HepG2 (cell line): ENCODE data around the gene ALDOA. TPM values are rescaled to one million over a fixed set of nuclear protein-coding genes. Genes with fewer than 3 reads are reported as not detected.

Experiments used
- ATF7-NPFF ChIP-seq: sonication (generic); formaldehyde crosslinking; IDR thresholded peaks from 2 replicates; pipeline ENCODE4 v1.8.1; 2023; ENCODE audit warnings: mild to moderate bottlenecking, low read depth, missing genetic modification reagents, moderate library complexity
- BRD4 ChIP-seq: sonication (generic); formaldehyde crosslinking; IDR thresholded peaks from 2 replicates; pipeline ENCODE4 v1.4.0; 2020; ENCODE audit warnings: missing genetic modification reagents
- CBX5 ChIP-seq: sonication (generic); formaldehyde crosslinking; IDR thresholded peaks from 2 replicates; pipeline ENCODE4 v1.4.0; 2020; ENCODE audit warnings: missing genetic modification reagents, borderline replicate concordance
- CCDC6 ChIP-seq: sonication (generic); formaldehyde crosslinking; IDR thresholded peaks from 2 replicates; pipeline ENCODE4 v1.8.1; 2022; ENCODE audit warnings: mild to moderate bottlenecking, missing genetic modification reagents, moderate library complexity
- CREM ChIP-seq, 2 experiments: sonication (generic) in 1 of 2; formaldehyde crosslinking in 1 of 2; IDR thresholded peaks; 2 replicates each; pipeline versions ENCODE4 v1.4.0 to v1.6.1; 2016 to 2020; ENCODE audit warnings: antibody characterized with exemption in 1 of 2, mild to moderate bottlenecking in 1 of 2, missing genetic modification reagents in 1 of 2
- EED ChIP-seq: sonication (generic); formaldehyde crosslinking; IDR thresholded peaks from 2 replicates; pipeline ENCODE4 v1.5.0; 2020; ENCODE audit warnings: mild to moderate bottlenecking, missing genetic modification reagents
- ETS1 ChIP-seq: sonication (generic); formaldehyde crosslinking; IDR thresholded peaks from 2 replicates; pipeline ENCODE4 v1.4.0; 2020; ENCODE audit warnings: missing genetic modification reagents
- ETV5 ChIP-seq: IDR thresholded peaks from 2 replicates; pipeline ENCODE4 v1.6.1; 2018; ENCODE audit warnings: missing biosample characterization, missing genetic modification reagents, inconsistent platforms, borderline replicate concordance
- ISL2 ChIP-seq: sonication (generic); formaldehyde crosslinking; IDR thresholded peaks from 2 replicates; pipeline ENCODE4 v1.5.0; 2020; ENCODE audit warnings: missing genetic modification reagents
- LBX2 ChIP-seq: sonication (generic); formaldehyde crosslinking; IDR thresholded peaks from 2 replicates; pipeline ENCODE4 v1.5.0; 2020; ENCODE audit warnings: missing genetic modification reagents, mild to moderate bottlenecking, borderline replicate concordance
- MEIS1 ChIP-seq: sonication (generic); formaldehyde crosslinking; IDR thresholded peaks from 2 replicates; pipeline ENCODE4 v1.9.0; 2021; ENCODE audit warnings: mild to moderate bottlenecking, missing genetic modification reagents, moderate library complexity, borderline replicate concordance
- MYPOP ChIP-seq: sonication (generic); formaldehyde crosslinking; IDR thresholded peaks from 2 replicates; pipeline ENCODE4 v1.8.1; 2023; ENCODE audit warnings: mild to moderate bottlenecking, moderate library complexity, missing genetic modification reagents
- PHF8 ChIP-seq: sonication (generic); formaldehyde crosslinking; IDR thresholded peaks from 2 replicates; pipeline ENCODE4 v1.5.0; 2020; ENCODE audit warnings: missing genetic modification reagents
- SMYD3 ChIP-seq: sonication (generic); formaldehyde crosslinking; IDR thresholded peaks from 2 replicates; pipeline ENCODE4 v1.8.1; 2023; ENCODE audit warnings: mild to moderate bottlenecking, missing genetic modification reagents
- SP1 ChIP-seq, 2 experiments: fragments of 450-650 bp in 1 of 2; sonication (generic) in 1 of 2; formaldehyde crosslinking in 1 of 2; IDR thresholded peaks; 2 replicates each; pipeline versions ENCODE4 v1.4.0 to v1.6.1; 2016 to 2020; ENCODE audit warnings: missing genetic modification reagents in 1 of 2
- TBP ChIP-seq: sonication (generic); formaldehyde crosslinking; IDR thresholded peaks from 2 replicates; pipeline ENCODE4 v1.5.0; 2020; ENCODE audit warnings: missing genetic modification reagents
- ZFP41 ChIP-seq: sonication (generic); formaldehyde crosslinking; IDR thresholded peaks from 2 replicates; pipeline ENCODE4 v1.4.0; 2020; ENCODE audit warnings: mild to moderate bottlenecking, missing genetic modification reagents, borderline replicate concordance
- ZNF207 ChIP-seq: fragments of 450-650 bp; IDR thresholded peaks from 2 replicates; pipeline ENCODE4 v1.6.1; 2016; ENCODE audit warnings: antibody characterized with exemption, borderline replicate concordance
- ZNF292 ChIP-seq: sonication (generic); formaldehyde crosslinking; IDR thresholded peaks from 2 replicates; pipeline ENCODE4 v1.8.1; 2022; ENCODE audit warnings: mild to moderate bottlenecking, low read depth, missing genetic modification reagents, borderline replicate concordance
- ZNF503 ChIP-seq: sonication (generic); formaldehyde crosslinking; IDR thresholded peaks from 2 replicates; pipeline ENCODE4 v1.4.0; 2020; ENCODE audit warnings: missing genetic modification reagents
- ZNF556 ChIP-seq: sonication (generic); formaldehyde crosslinking; IDR thresholded peaks from 2 replicates; pipeline ENCODE4 v1.4.0; 2020; ENCODE audit warnings: mild to moderate bottlenecking, missing genetic modification reagents, borderline replicate concordance
- ZNF577 ChIP-seq: sonication (generic); formaldehyde crosslinking; IDR thresholded peaks from 2 replicates; pipeline ENCODE4 v1.4.0; 2020; ENCODE audit warnings: mild to moderate bottlenecking, low read depth, missing genetic modification reagents, borderline replicate concordance
- ZNF777 ChIP-seq: sonication (generic); formaldehyde crosslinking; IDR thresholded peaks from 2 replicates; pipeline ENCODE4 v1.4.0; 2020; ENCODE audit warnings: missing genetic modification reagents
- polyA plus RNA-seq, 8 experiments: library from polyadenylated mRNA; depleted of rRNA in 3 of 8; stranded (reverse) in 7 of 8; unstranded in 1 of 8; fragments of >200 nt; fragmentation: Illumina TruSeq in 4 of 8; extraction: Trizol in 4 of 8; gene quantifications; 2 replicates each; pipeline versions ENCODE4 v1.2.1 to v1.2.3, GENCODE V29; 2011 to 2016; ENCODE audit warnings: low read depth in 4 of 8, missing spikeins in 1 of 8, mixed read lengths in 1 of 8; ENCODE audit not compliant: insufficient read depth in 1 of 8
- total RNA-seq, 5 experiments: library from RNA; depleted of rRNA; stranded (reverse); fragments of >200 nt; fragmentation: Illumina TruSeq; extraction: Trizol; gene quantifications; 2 replicates each; pipeline ENCODE4 v1.2.3, GENCODE V29; 2016; ENCODE audit warnings: low read depth in 1 of 5

The ALDOA gene
- total and polyA plus RNA-seq, 2 of the 13 experiments (the other 11 are each of a cell fraction or from before 2014, with no cell fraction given) = 925 to 1,884 TPM

GRCh38 chr16:30075503-30076275 is 10.1 kb downstream of the ALDOA start, which contains the start of gene PPP4C (continued):
- TF ChIP-seq ETS1 = no peak
- TF ChIP-seq MEIS1 (CRISPR knock-in tag) = no peak
- peak; percentile 71 for TF ChIP-seq CCDC6 (CRISPR knock-in tag)
- TF ChIP-seq ZNF292 (CRISPR knock-in tag) = no peak
- no peak for TF ChIP-seq ZNF777 (CRISPR knock-in tag)
- TF ChIP-seq ZNF577 (CRISPR knock-in tag) = no peak
- peak; percentile 65 for TF ChIP-seq EED (CRISPR knock-in tag)
- TF ChIP-seq CBX5 (CRISPR knock-in tag) = peak; percentile 24; the same call in 1 of the 2 replicates
- no peak for TF ChIP-seq ZNF556
- TF ChIP-seq ATF7-NPFF (CRISPR knock-in tag) = peak; percentile 61
- TF ChIP-seq ZNF503 (CRISPR knock-in tag) = no peak
- TF ChIP-seq ISL2 (CRISPR knock-in tag) = no peak
- no peak for TF ChIP-seq SP1 (IDR thresholded peaks at IDR 0.05)
- no peak for TF ChIP-seq SP1 (CRISPR knock-in tag; IDR thresholded peaks at IDR 0.05)
- no peak for TF ChIP-seq ZNF207
- 0 out of 2 replicates have a peak, but pooled peaks have one; percentile 45 for TF ChIP-seq SMYD3 (CRISPR knock-in tag)
- peak; percentile 94 for TF ChIP-seq CREM (IDR thresholded peaks at IDR 0.05)
- peak; percentile 60 for TF ChIP-seq CREM (CRISPR knock-in tag; IDR thresholded peaks at IDR 0.05)
- TF ChIP-seq MYPOP (CRISPR knock-in tag) = peak; percentile 45
- no peak for TF ChIP-seq LBX2 (CRISPR knock-in tag)
- no peak; the same call in 1 of the 2 replicates for TF ChIP-seq BRD4 (CRISPR knock-in tag)
- TF ChIP-seq ETV5 (CRISPR knock-in tag) = peak; percentile 90
- TF ChIP-seq TBP = no peak
- TF ChIP-seq PHF8 (CRISPR knock-in tag) = peak; percentile 82
- TF ChIP-seq ZFP41 (CRISPR knock-in tag) = no peak
